ENCODE results near the gene LMNTD1. TPM values are rescaled to one million over a fixed set of nuclear protein-coding genes. Genes with fewer than 3 reads are reported as not detected.

LMNTD1 gene
- total and polyA plus RNA-seq, 9 of the 15 experiments (the other 6 are each of a cell fraction or from before 2014, with no cell fraction given), result not detected

DNA sequence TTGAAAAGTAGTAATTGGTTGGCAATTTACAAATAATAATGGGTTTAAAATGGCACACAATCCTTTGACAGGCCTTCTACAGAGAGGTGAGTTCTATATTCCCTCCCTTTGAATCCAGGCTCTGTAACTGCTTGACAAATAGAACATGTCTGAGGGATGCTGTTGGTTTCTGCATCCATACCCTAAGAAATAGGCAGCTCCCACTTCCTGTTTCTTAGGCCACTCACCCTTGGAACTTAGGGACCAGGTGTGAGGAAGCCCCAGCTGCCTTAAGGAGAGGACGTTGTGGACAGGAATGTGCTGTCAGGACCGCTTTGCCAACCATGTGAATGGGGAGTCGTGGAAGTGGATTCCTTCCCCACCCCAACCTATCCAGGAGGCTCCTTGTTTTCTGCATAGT lies 59.4 kb downstream of the LMNTD1 start:
- no peaks in the 10 kb centered on the region; a peak in 1 of 5 replicates for H3K4me1 ChIP-seq (replicated peaks in 1 of 2; ENCODE audit: control insufficient read depth in 2 of 2, insufficient read depth in 2 of 2, low read length in 2 of 2)
- no peaks in the 10 kb centered on the region for H3K9me3 ChIP-seq (replicated peaks; ENCODE audit: control insufficient read depth, insufficient read depth, low read depth, low read length)
- FAIRE-seq (no peak), ATAC-seq (no peak), DNase-seq (ENCODE audit: extremely low read depth in 1 of 4, low spot score in 3 of 4) (no peak)
- no peaks in the 10 kb centered on the region for H3K36me3 ChIP-seq (ENCODE audit: control insufficient read depth, insufficient read depth, low read length)
- H3K79me2 ChIP-seq (ENCODE audit: control insufficient read depth, insufficient read depth, low read length), result no peaks in the 10 kb centered on the region
- in situ Hi-C loops (cut with MboI), result no loop called here
- WGBS (ENCODE audit: insufficient coverage, low coverage, missing lambda C conversion rate), result 4% methylated on average over 3 of the region's 3 CpGs
- no peak overlapping the region for H3K9ac ChIP-seq (ENCODE audit: insufficient read depth in 1 of 2, low read depth in 2 of 2, low read length in 2 of 2)
- no peak overlapping the region for H2AFZ ChIP-seq (ENCODE audit: low read depth, low read length)
- intact Hi-C loops (cut with micrococcal nuclease), result no loop called here
- no peak overlapping the region for H3K27ac ChIP-seq (ENCODE audit: extremely low read depth, low read depth, low read length)
- H3K27me3 ChIP-seq (ENCODE audit: control insufficient read depth in 2 of 2, insufficient read depth in 2 of 2, low read length in 2 of 2), result no peaks in the 10 kb centered on the region
- no peak overlapping the region for H3K4me2 ChIP-seq (ENCODE audit: insufficient read depth, low read length)
- ChIA-PET POLR2A (no interaction called here), CTCF (ENCODE audit: low intra/inter-chr PET ratio) (no interaction called here)
- no TSS peak for BruUV-seq (replicated peaks)
- TF ChIP-seq TRIM24 (IDR thresholded peaks at IDR 0.05), result no peak
- TF ChIP-seq, protein P1, sequence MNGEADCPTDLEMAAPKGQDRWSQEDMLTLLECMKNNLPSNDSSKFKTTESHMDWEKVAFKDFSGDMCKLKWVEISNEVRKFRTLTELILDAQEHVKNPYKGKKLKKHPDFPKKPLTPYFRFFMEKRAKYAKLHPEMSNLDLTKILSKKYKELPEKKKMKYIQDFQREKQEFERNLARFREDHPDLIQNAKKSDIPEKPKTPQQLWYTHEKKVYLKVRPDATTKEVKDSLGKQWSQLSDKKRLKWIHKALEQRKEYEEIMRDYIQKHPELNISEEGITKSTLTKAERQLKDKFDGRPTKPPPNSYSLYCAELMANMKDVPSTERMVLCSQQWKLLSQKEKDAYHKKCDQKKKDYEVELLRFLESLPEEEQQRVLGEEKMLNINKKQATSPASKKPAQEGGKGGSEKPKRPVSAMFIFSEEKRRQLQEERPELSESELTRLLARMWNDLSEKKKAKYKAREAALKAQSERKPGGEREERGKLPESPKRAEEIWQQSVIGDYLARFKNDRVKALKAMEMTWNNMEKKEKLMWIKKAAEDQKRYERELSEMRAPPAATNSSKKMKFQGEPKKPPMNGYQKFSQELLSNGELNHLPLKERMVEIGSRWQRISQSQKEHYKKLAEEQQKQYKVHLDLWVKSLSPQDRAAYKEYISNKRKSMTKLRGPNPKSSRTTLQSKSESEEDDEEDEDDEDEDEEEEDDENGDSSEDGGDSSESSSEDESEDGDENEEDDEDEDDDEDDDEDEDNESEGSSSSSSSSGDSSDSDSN (IDR thresholded peaks at IDR 0.05; ENCODE audit: borderline replicate concordance in 1 of 2, low read depth in 2 of 2, low read length in 2 of 2), result no peak
- TF ChIP-seq SPI1 (IDR thresholded peaks at IDR 0.05; ENCODE audit: borderline replicate concordance, low read depth, low read length), result peak; percentile 54; the same call in 1 of the 2 replicates
- no peaks in the 10 kb centered on the region for H4K20me1 ChIP-seq (replicated peaks; ENCODE audit: control insufficient read depth, insufficient read depth, low read length)
- H3K9me1 ChIP-seq (ENCODE audit: control insufficient read depth, insufficient read depth, low read length), result no peaks in the 10 kb centered on the region
- H3K4me3 ChIP-seq, result no peak overlapping the region

Measured in K562 (cell line).